Astrocyte (in vitro differentiated cells and primary cell): ENCODE measurements around the gene TRIAP1. TPM values are rescaled to one million over a fixed set of nuclear protein-coding genes. Genes with fewer than 3 reads are reported as not detected.

ENCODE experiments used
- DNase-seq: peaks from one replicate; pipeline ENCODE4 v3.0.0-alpha.2; 2010; ENCODE audit warnings: low read depth
- FAIRE-seq: peaks from 2 replicates; lab custom pipeline; 2011; peaks lifted over from hg19 to GRCh38; lab: Jason Lieb, UNC
- H2AFZ ChIP-seq: 2 replicates; pipeline ENCODE4 v1.6.0; 2012; ENCODE audit warnings: low read depth, low read length, inconsistent platforms
- H3K27ac ChIP-seq: 2 replicates; pipeline ENCODE4 v1.5.1; 2011; ENCODE audit warnings: low read depth, low read length, inconsistent platforms
- H3K27me3 ChIP-seq: 2 replicates; pipeline ENCODE4 v1.6.0; 2011; ENCODE audit warnings: low read length, inconsistent platforms; ENCODE audit not compliant: insufficient read depth
- H3K36me3 ChIP-seq: 2 replicates; pipeline ENCODE4 v1.5.1; 2011; ENCODE audit warnings: low read length, inconsistent platforms; ENCODE audit not compliant: insufficient read depth
- H3K4me1 ChIP-seq: 2 replicates; pipeline ENCODE4 v1.5.1; 2011; ENCODE audit warnings: low read length, inconsistent platforms; ENCODE audit not compliant: insufficient read depth
- H3K4me2 ChIP-seq: 2 replicates; pipeline ENCODE4 v1.6.0; 2012; ENCODE audit warnings: low read length, inconsistent platforms
- H3K4me3 ChIP-seq: 2 replicates; pipeline ENCODE4 v1.5.1; 2011; ENCODE audit warnings: low read depth, mild to moderate bottlenecking, low read length, inconsistent platforms; ENCODE audit not compliant: insufficient read depth
- H3K79me2 ChIP-seq: 2 replicates; pipeline ENCODE4 v1.6.0; 2012; ENCODE audit warnings: mild to moderate bottlenecking, low read length, inconsistent platforms; ENCODE audit not compliant: insufficient read depth
- H3K9ac ChIP-seq: 2 replicates; pipeline ENCODE4 v1.6.0; 2012; ENCODE audit warnings: mild to moderate bottlenecking, low read length, inconsistent platforms
- H3K9me3 ChIP-seq: 2 replicates; pipeline ENCODE4 v1.5.1; 2012; ENCODE audit warnings: low read depth, mild to moderate bottlenecking, low read length, inconsistent platforms; ENCODE audit not compliant: insufficient read depth
- H4K20me1 ChIP-seq: 2 replicates; pipeline ENCODE4 v1.6.0; 2012; ENCODE audit warnings: low read length, inconsistent platforms; ENCODE audit not compliant: insufficient read depth
- H3K27ac Mint-ChIP-seq: one replicate; pipeline ENCODE4 v1.8.0; 2021; ENCODE audit warnings: mild to moderate bottlenecking, mixed read lengths; ENCODE audit not compliant: unreplicated experiment
- H3K27me3 Mint-ChIP-seq: one replicate; pipeline ENCODE4 v1.8.0; 2021; ENCODE audit warnings: low read depth, mixed read lengths; ENCODE audit not compliant: unreplicated experiment
- H3K36me3 Mint-ChIP-seq: one replicate; pipeline ENCODE4 v1.8.0; 2021; ENCODE audit warnings: low read depth, mixed read lengths; ENCODE audit not compliant: unreplicated experiment
- H3K4me1 Mint-ChIP-seq: one replicate; pipeline ENCODE4 v1.8.0; 2021; ENCODE audit warnings: low read depth, mixed read lengths; ENCODE audit not compliant: unreplicated experiment
- H3K4me3 Mint-ChIP-seq: one replicate; pipeline ENCODE4 v1.8.0; 2021; ENCODE audit warnings: mild to moderate bottlenecking, moderate library complexity, mixed read lengths; ENCODE audit not compliant: unreplicated experiment
- H3K9me3 Mint-ChIP-seq: one replicate; pipeline ENCODE4 v1.8.0; 2021; ENCODE audit warnings: mild to moderate bottlenecking, mixed read lengths; ENCODE audit not compliant: unreplicated experiment
- EZH2 ChIP-seq: IDR thresholded peaks from 2 replicates; pipeline ENCODE4 v1.6.1; 2012; ENCODE audit warnings: mild to moderate bottlenecking, low read length, inconsistent platforms; ENCODE audit not compliant: insufficient read depth
- total RNA-seq: library from RNA; stranded (reverse); gene quantifications from 2 replicates; pipeline ENCODE4 v1.2.1, GENCODE V29; 2021
- TF ChIP-seq, protein P1 (sequence below): IDR thresholded peaks from 2 replicates; pipeline ENCODE4 v1.5.1; 2011; ENCODE audit warnings: low read depth, mild to moderate bottlenecking, inconsistent platforms, low read length, moderate library complexity; ENCODE audit not compliant: insufficient read depth

TRIAP1 gene
- total RNA-seq, 1 donor from 2014 or later: 54.0 TPM

DNA sequence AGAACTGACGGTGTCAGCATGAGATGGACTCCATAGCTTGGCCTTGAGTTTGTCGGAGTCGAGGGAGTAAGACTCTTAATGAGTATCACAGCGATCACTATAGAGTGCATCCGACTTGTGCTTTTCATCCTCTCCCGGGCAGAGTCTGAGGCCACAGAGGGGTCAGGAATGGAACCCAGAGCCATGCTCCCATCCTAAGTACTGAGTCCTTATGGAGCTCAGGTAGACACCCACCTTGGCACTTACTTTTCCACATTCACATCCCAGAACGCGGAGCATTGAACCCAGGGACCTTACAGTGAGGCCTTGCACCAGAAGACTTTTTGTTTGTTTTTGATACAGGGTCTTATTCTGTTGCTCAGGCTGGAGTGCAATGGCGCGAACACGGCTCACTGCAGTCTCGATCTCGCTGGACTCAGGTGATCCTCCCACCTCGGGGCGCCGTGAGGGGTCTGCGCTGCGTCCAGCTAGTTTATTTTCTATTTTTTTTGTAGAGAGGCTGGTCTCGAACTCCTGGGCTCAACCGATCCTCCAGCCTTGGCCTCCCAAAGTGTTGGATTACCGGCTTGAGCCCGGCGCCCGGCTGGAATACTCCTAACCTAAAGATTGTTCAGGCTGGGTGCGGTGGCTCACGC, 24.1 kb upstream of the TRIAP1 start:
- H3K4me2 ChIP-seq: peak overlapping the region; percentile 86
- H3K27ac ChIP-seq: peak overlapping the region; percentile 83
- H3K36me3 Mint-ChIP-seq: peaks cover 5% of the 10 kb centered on the region
- peaks cover 37% of the 10 kb centered on the region for H3K4me1 Mint-ChIP-seq
- peak overlapping the region; percentile 94 for H2AFZ ChIP-seq
- H3K4me1 ChIP-seq: peaks cover 17% of the 10 kb centered on the region
- peaks cover 7% of the 10 kb centered on the region for H3K36me3 ChIP-seq
- no peaks in the 10 kb centered on the region for H3K9me3 ChIP-seq
- H3K27ac Mint-ChIP-seq: peak overlapping the region; percentile 9
- no peak for FAIRE-seq
- peaks cover 67% of the 10 kb centered on the region for H3K79me2 ChIP-seq
- H3K9me3 Mint-ChIP-seq: no peaks in the 10 kb centered on the region
- H3K9ac ChIP-seq: peak overlapping the region; percentile 90
- H3K27me3 Mint-ChIP-seq: no peaks in the 10 kb centered on the region
- TF ChIP-seq, protein P1, sequence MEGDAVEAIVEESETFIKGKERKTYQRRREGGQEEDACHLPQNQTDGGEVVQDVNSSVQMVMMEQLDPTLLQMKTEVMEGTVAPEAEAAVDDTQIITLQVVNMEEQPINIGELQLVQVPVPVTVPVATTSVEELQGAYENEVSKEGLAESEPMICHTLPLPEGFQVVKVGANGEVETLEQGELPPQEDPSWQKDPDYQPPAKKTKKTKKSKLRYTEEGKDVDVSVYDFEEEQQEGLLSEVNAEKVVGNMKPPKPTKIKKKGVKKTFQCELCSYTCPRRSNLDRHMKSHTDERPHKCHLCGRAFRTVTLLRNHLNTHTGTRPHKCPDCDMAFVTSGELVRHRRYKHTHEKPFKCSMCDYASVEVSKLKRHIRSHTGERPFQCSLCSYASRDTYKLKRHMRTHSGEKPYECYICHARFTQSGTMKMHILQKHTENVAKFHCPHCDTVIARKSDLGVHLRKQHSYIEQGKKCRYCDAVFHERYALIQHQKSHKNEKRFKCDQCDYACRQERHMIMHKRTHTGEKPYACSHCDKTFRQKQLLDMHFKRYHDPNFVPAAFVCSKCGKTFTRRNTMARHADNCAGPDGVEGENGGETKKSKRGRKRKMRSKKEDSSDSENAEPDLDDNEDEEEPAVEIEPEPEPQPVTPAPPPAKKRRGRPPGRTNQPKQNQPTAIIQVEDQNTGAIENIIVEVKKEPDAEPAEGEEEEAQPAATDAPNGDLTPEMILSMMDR: no peak
- no peak for TF ChIP-seq EZH2
- H3K27me3 ChIP-seq: no peaks in the 10 kb centered on the region
- H3K4me3 ChIP-seq: peak overlapping the region; percentile 81
- H4K20me1 ChIP-seq: peaks cover 47% of the 10 kb centered on the region
- H3K4me3 Mint-ChIP-seq: peak overlapping the region; percentile 96
- no peak for DNase-seq

- Histone ChIP-seq H3K27me3 (no peaks in the 10 kb centered on the region), H3K79me2 (peaks cover 71% of the 10 kb centered on the region), H3K4me3 (peak within 1 kb of the TSS; percentile 81), H3K4me2 (peak within 1 kb of the TSS; percentile 86), H3K9ac (peak within 1 kb of the TSS; percentile 90), H3K9me3 (no peaks in the 10 kb centered on the region), H3K36me3 (peaks cover 14% of the 10 kb centered on the region), H3K4me1 (peaks cover 13% of the 10 kb centered on the region), H2AFZ (peak within 1 kb of the TSS; percentile 94), H3K27ac (peak within 1 kb of the TSS; percentile 83), H4K20me1 (peaks cover 53% of the 10 kb centered on the region)
- TF ChIP-seq, protein P1: peak; percentile 65
- no peak for TF ChIP-seq EZH2
- Mint-ChIP-seq H3K4me1 (peaks cover 31% of the 10 kb centered on the region), H3K27me3 (no peaks in the 10 kb centered on the region), H3K36me3 (peaks cover 6% of the 10 kb centered on the region), H3K27ac (peak within 1 kb of the TSS; percentile 94), H3K4me3 (peak within 1 kb of the TSS; percentile 96), H3K9me3 (no peaks in the 10 kb centered on the region)
- FAIRE-seq (no peak), DNase-seq (peak; percentile 92)
Measured at GRCh38 chr12:120469450-120470149, 23.4 kb upstream of the TRIAP1 start, which contains the start of gene SRSF9. TSS of gene SRSF9 (minus strand) at chr12:120469748. CDS start at chr12:120469609, 139 bp downstream.
